Right atrium auricular region (tissue), 2 donors: Measurements from ENCODE around the gene TAF5L. TPM values are rescaled to one million over a fixed set of nuclear protein-coding genes. Genes with fewer than 3 reads are reported as not detected.
A peak's percentile ranks its signal among the peaks of the same experiment; 100 is the strongest.
"Not testable (repeated sequence)": the region's sequence is repeated elsewhere in the genome, so short reads cannot be mapped to it uniquely, and the experiment has no call there.

Source experiments
- DNase-seq: peaks from one replicate; pipeline ENCODE4 v3.0.0-alpha.2; 2019; ENCODE audit warnings: low spot score
- H3K27ac ChIP-seq, 2 donors: fragments of 200-600 bp; sonication (generic); 1 replicate in 1 of 2; 2 replicates in 1 of 2; pipeline ENCODE4 v1.5.1; 2016 to 2019
- H3K27me3 ChIP-seq, 2 donors: fragments of 200-600 bp; sonication (generic); one replicate each; pipeline versions ENCODE4 v1.5.1 to v1.6.0; 2017 to 2019
- H3K36me3 ChIP-seq: fragments of 200-600 bp; sonication (generic); one replicate; pipeline ENCODE4 v1.5.1; 2016
- H3K4me1 ChIP-seq, 2 donors: fragments of 200-600 bp; sonication (generic); one replicate each; pipeline versions ENCODE4 v1.5.1 to v1.6.0; 2017 to 2019
- H3K4me3 ChIP-seq, 2 donors: fragments of 200-600 bp; sonication (generic); 1 replicate in 1 of 2; 2 replicates in 1 of 2; pipeline ENCODE4 v1.5.1; 2017 to 2019; ENCODE audit warnings: mild to moderate bottlenecking in 1 of 2, moderate library complexity in 1 of 2
- H3K9me3 ChIP-seq, 2 donors: fragments of 200-600 bp; sonication (generic); one replicate each; pipeline ENCODE4 v1.5.1; 2019
- CTCF ChIP-seq, 2 donors: fragments of 200-600 bp; sonication (generic); IDR thresholded peaks; one replicate each; pipeline ENCODE4 v1.5.1; 2019; ENCODE audit warnings: antibody characterized with exemption in 2 of 2
- total RNA-seq, 2 donors: library from RNA; depleted of rRNA; stranded (reverse); fragments of >200 nt; gene quantifications; one replicate each; pipeline ENCODE4 v1.1.0, GENCODE V29; 2016

Gene TAF5L
- total RNA-seq, 2 donors from 2014 or later, result 8.6 to 12.7 TPM

- Histone ChIP-seq H3K27ac (no peak overlapping the region), H3K36me3 (peaks cover 47% of the 10 kb centered on the region), H3K27me3 (no peaks in the 10 kb centered on the region), H3K4me3 (no peak overlapping the region), H3K4me1 (peaks cover 0 to 4% of the 10 kb centered on the region in 2 donors), H3K9me3 (no peaks in the 10 kb centered on the region)
- no peak for DNase-seq
- no peak for TF ChIP-seq CTCF (IDR thresholded peaks at IDR 0.05)
Measured at GRCh38 chr1:229603371-229604005, 22.4 kb downstream of the TAF5L start.

GRCh38 chr1:229600229-229600628 lies 25.7 kb downstream of the TAF5L start:
- Histone ChIP-seq H3K9me3 (no peaks in the 10 kb centered on the region), H3K36me3 (peaks cover 23% of the 10 kb centered on the region), H3K4me3 (no peak overlapping the region), H3K27ac (no peak overlapping the region), H3K27me3 (no peaks in the 10 kb centered on the region), H3K4me1 (peaks cover 0 to 26% of the 10 kb centered on the region in 2 donors)
- DNase-seq, result no peak
- no peak for TF ChIP-seq CTCF (IDR thresholded peaks at IDR 0.05)

GRCh38 chr1:229599218-229599954 lies 26.5 kb downstream of the TAF5L start:
- Histone ChIP-seq H3K27ac (peak overlapping the region in 1 of 2 donors; percentile 86), H3K27me3 (no peaks in the 10 kb centered on the region), H3K4me3 (no peak overlapping the region), H3K4me1 (peaks cover 0 to 26% of the 10 kb centered on the region in 2 donors), H3K36me3 (peaks cover 30% of the 10 kb centered on the region), H3K9me3 (no peaks in the 10 kb centered on the region)
- no peak for TF ChIP-seq CTCF (IDR thresholded peaks at IDR 0.05)
- peak; percentile 62 for DNase-seq

- H3K9me3 ChIP-seq, result no peaks in the 10 kb centered on the region
- DNase-seq, result no peak
- H3K27ac ChIP-seq, result peak overlapping the region; percentile 83 to 86
- H3K27me3 ChIP-seq, result no peaks in the 10 kb centered on the region
- H3K4me3 ChIP-seq, result no peak overlapping the region
- peaks cover 0 to 26% of the 10 kb centered on the region in 2 donors for H3K4me1 ChIP-seq
- H3K36me3 ChIP-seq, result peaks cover 44% of the 10 kb centered on the region
- TF ChIP-seq CTCF (IDR thresholded peaks at IDR 0.05), result no peak
Measured at GRCh38 chr1:229597877-229598276, 28.0 kb downstream of the TAF5L start.

GRCh38 chr1:229596925-229597699 lies 28.8 kb downstream of the TAF5L start:
- Histone ChIP-seq H3K4me3 (no peak overlapping the region), H3K4me1 (peaks cover 0 to 26% of the 10 kb centered on the region in 2 donors), H3K27me3 (no peaks in the 10 kb centered on the region), H3K36me3 (peaks cover 45% of the 10 kb centered on the region), H3K9me3 (no peaks in the 10 kb centered on the region), H3K27ac (peak overlapping the region; percentile 83 to 86)
- TF ChIP-seq CTCF (IDR thresholded peaks at IDR 0.05), result no peak
- DNase-seq, result peak; percentile 80

GRCh38 chr1:229595876-229596275 lies 30.0 kb downstream of the TAF5L start:
- Histone ChIP-seq H3K36me3 (peaks cover 33% of the 10 kb centered on the region), H3K27ac (peak overlapping the region; percentile 83 to 86), H3K4me1 (peaks cover 0 to 26% of the 10 kb centered on the region in 2 donors)
- not testable (repeated sequence) for DNase-seq, H3K9me3 ChIP-seq, H3K27me3 ChIP-seq, H3K4me3 ChIP-seq
